GM19463 (cell line): ENCODE results near the gene HOXA10.

Experiments used
- ATAC-seq: cut with Tn5 transposase; IDR thresholded peaks from one replicate; pipeline ENCODE4 v1.9.1; 2021; ENCODE audit warnings: mild to moderate bottlenecking, moderate library complexity; ENCODE audit not compliant: unreplicated experiment

Gene HOXA10

GRCh38 chr7:27132978-27133377 is 41.1 kb downstream of the HOXA10 start:
- no peak for ATAC-seq

DNA sequence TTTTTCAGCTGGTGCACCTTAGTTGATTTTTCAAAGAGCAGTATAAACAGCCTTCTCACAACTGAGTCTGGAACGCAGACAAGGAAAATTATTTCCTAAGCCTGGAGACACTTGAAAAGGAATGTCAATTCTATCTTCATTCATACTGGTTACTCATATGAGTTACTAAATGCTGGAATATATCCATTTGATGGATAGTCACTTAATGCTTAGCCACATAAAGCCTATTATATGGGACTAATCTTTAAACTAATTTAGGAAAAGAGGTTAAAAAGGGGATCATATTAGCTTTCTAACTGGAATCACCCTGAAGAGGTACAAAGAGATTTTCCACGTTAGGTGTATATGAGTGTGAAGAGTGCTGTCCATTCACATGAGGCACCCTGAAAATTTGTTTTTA is 41.9 kb downstream of the HOXA10 start:
- ATAC-seq, result no peak

- ATAC-seq, result no peak
These were observed 42.7 kb downstream of the HOXA10 start for GRCh38 chr7:27131390-27131819.

DNA sequence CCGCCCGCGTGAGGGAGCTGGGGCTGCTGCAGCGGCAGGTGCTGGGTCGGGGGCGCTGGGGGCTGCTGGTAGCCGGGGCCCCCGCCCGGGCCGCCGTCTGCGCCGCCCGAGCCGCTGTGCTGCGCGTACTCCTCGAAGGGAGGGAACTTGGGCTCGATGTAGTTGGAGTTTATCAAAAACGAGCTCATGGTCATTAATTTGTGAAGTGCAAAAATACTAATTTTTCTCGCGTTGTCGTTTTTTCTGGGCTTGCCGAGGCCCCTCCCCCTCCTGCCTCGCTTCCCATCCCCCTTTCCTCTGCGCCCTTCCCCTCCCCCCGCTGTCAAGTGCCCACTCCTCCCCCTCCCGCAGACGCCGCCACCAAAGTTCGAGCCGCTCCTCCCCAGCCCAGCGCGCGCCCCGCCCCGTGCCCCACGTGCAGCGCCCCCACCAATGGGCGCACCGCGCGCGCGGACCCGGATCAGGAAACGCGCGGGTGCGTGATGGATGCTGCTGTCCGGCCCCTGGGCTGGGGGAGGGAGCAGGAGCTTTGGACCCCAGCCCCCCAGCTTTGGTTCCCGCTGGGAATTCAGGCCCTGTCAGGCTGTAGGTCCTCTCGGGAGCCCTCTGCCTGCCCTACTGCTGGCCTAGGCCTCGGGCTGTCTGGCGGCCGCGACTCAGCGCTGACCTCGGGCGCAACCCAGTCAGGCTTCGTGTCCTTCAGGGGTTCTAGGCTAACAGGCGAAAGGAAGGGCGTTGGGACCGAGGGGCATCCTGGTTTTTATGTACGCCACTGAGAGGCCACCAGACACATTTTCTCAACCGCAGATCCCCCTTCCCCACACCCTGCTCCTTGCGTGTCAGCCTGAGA is 43.4 kb downstream of the HOXA10 start, which contains the start of gene HOXA4:
TSS of gene HOXA4 (minus strand) at position 218 of the 850 bp plus-strand sequence. CDS start at position 194, 24 bp downstream.
- no peak for ATAC-seq

GRCh38 chr7:27129729-27130539 is 44.2 kb downstream of the HOXA10 start:
- no peak for ATAC-seq

- ATAC-seq, result no peak
These were observed 45.1 kb downstream of the HOXA10 start for GRCh38 chr7:27128776-27129728.

DNA sequence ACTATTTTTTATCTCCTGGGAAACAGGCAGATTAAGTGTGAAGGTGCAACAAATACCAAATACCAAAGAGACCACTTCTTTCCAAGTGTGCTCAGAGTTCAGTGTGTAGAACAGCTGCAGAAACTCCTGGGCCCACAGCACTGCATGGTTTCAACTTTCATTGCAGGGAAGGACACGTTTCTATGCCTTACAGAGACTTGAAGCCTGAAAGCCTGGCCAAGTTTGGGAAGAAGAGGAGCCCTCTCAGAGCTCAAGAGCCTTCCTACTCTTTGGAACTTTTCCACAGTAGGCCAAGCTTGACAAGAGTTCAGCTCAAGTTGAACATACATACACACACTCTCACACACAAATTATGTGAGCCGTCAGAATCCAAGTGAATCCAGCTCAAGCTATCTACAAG is 46.1 kb downstream of the HOXA10 start:
- no peak for ATAC-seq

GRCh38 chr7:27126596-27127327 is 47.4 kb downstream of the HOXA10 start:
- no peak for ATAC-seq

DNA sequence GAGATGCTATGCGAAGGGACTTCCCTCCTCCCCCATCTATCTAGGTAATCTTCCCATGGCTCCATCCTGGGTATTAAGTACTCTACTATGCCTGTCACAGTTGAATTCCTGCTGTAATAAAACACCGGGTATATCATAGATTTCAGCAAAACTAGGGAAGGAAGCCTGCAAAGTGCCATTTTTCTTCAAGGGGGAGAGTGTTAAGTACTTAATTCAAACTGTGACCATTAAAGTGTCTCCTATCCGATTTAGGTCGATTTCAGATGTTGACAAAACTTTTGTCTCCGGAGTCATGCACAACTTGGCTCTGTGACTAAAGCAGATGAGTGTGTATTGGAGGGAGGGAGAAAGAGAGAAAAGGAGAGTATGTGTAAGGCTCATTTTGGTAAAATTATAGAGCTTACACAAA is 48.1 kb downstream of the HOXA10 start:
- ATAC-seq, result no peak

GRCh38 chr7:27124902-27125689 is 49.0 kb downstream of the HOXA10 start:
- ATAC-seq, result no peak

- ATAC-seq, result no peak
These were observed 49.8 kb downstream of the HOXA10 start for GRCh38 chr7:27124096-27124901.

- ATAC-seq, result no peak
These were observed 50.6 kb downstream of the HOXA10 start for GRCh38 chr7:27123477-27124053.

DNA sequence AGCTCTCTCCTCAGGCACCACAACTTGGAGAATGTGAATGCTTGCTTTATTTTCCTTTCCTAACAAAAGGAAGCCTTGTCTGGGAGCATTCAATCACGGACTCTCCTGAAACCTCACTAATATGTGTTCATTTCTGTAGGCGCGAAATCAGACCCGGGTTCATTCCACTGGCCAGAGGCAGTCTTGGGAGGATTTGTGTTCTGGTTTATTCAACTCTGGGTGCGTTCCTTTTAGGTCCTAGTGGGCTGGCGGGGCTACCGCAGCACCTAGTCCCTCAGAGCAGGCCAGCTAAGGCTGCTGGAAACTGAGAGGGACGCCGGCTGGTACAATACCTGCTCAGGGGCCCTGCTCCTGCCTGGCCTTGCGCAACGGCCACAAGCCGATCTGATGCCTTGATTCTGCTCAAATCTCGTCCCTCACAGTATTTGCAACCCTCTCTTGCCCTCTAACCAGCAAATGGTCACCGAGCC is 51.1 kb downstream of the HOXA10 start:
- no peak for ATAC-seq

DNA sequence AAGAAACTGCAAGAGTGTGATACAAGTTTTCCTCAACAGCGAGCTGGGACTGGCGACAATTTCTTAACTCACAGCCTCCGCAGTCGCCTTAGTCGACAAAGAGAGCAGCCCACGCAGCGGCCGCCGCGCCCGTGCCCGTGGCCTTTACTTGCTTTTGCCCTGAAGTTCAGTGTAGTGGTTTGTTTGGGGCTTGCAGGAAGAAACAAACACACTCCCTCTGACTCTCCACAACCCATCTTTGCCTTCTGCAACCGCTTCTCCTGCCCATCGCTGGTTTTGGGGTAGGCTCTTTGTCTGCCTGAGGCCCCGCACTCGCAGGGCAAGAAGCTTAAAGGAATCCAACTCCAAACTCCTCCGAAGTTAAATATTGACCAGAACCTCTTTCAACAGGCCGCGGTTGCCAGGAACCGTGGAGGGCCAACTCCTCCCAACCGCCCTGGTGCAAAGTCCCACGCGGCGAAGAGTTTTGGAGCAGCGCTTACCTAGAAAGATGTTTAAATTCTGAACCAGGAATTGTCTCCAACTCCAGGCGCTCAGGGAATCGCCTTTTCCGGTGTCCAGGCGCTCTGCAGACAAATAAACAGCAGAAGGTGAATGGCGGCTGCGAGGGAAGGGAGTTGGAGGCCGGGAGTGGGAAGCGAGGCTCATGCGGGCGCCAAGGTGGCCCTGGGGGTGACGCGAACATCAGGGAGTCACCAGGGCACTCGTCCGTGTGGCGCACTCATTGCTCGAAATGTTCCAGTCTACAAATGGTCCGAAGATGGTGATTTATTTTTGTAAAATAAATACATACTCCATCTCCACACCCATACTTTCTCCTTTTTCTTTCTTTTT is 51.8 kb downstream of the HOXA10 start:
- no peak for ATAC-seq

DNA sequence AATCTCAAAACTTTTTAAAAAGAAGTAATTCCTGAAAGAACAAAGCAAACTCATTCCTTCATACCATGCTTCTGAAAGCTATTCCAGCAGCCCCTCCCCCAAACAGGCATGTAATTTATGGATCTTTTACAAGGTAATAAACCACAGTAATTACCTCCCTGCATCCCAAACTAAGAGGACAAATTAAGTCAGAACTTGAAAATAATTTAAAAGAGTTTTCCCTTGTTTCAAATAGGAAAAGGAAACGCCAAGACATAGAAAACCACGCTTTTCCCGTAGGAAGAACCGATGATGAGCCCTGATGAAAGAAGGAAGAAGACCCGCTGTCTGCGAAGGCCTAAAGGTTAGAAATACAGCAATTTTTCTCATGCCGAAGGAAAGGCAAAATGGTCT is 52.4 kb downstream of the HOXA10 start:
- no peak for ATAC-seq
